ENCODE measurements around the gene SETD2.
"Not testable (repeated sequence)": the region's sequence is repeated elsewhere in the genome, so short reads cannot be mapped to it uniquely, and the experiment has no call there.

SETD2 gene

GRCh38 chr3:47151836-47152235 lies 12.1 kb downstream of the SETD2 start:
- DNase-seq, result no peak

GRCh38 chr3:47149339-47149933 lies 14.5 kb downstream of the SETD2 start:
- no peak for DNase-seq

GRCh38 chr3:47145272-47145671 lies 18.6 kb downstream of the SETD2 start:
- DNase-seq, result no peak

- DNase-seq, result no peak
Measured at GRCh38 chr3:47143068-47143467, 20.8 kb downstream of the SETD2 start.

- DNase-seq, result not testable (repeated sequence)
Measured at GRCh38 chr3:47142536-47142935, 21.4 kb downstream of the SETD2 start.

GRCh38 chr3:47140973-47141461 lies 22.9 kb downstream of the SETD2 start:
- not testable (repeated sequence) for DNase-seq

GRCh38 chr3:47140553-47140952 lies 23.4 kb downstream of the SETD2 start:
- DNase-seq, result not testable (repeated sequence)

GRCh38 chr3:47134311-47134710 lies 29.6 kb downstream of the SETD2 start:
- DNase-seq, result no peak

GRCh38 chr3:47133641-47134040 lies 30.3 kb downstream of the SETD2 start:
- DNase-seq, result no peak

GRCh38 chr3:47130557-47130956 lies 33.4 kb downstream of the SETD2 start:
- DNase-seq, result no peak

GRCh38 chr3:47128137-47128536 lies 35.8 kb downstream of the SETD2 start:
- DNase-seq, result no peak

GRCh38 chr3:47123857-47124256 lies 40.1 kb downstream of the SETD2 start:
- no peak for DNase-seq

GRCh38 chr3:47121409-47121808 lies 42.5 kb downstream of the SETD2 start:
- no peak for DNase-seq

- DNase-seq, result no peak
Measured at GRCh38 chr3:47120138-47120537, 43.8 kb downstream of the SETD2 start.

GRCh38 chr3:47119387-47119786 lies 44.5 kb downstream of the SETD2 start:
- not testable (repeated sequence) for DNase-seq

GRCh38 chr3:47117807-47118364 lies 46.0 kb downstream of the SETD2 start:
- DNase-seq, result no peak

- not testable (repeated sequence) for DNase-seq
Measured at GRCh38 chr3:47115524-47115923, 48.4 kb downstream of the SETD2 start.

- no peak for DNase-seq
Measured at GRCh38 chr3:47113669-47114365, 50.1 kb downstream of the SETD2 start.

- DNase-seq, result no peak
Measured at GRCh38 chr3:47112997-47113396, 50.9 kb downstream of the SETD2 start.

GRCh38 chr3:47109393-47109792 lies 54.5 kb downstream of the SETD2 start:
- DNase-seq, result no peak

GRCh38 chr3:47108546-47108945 lies 55.4 kb downstream of the SETD2 start:
- no peak for DNase-seq

- no peak for DNase-seq
Measured at GRCh38 chr3:47104259-47104658, 59.7 kb downstream of the SETD2 start.

GRCh38 chr3:47103619-47104018 lies 60.3 kb downstream of the SETD2 start:
- DNase-seq, result no peak

GRCh38 chr3:47102081-47102600 lies 61.8 kb downstream of the SETD2 start:
- no peak for DNase-seq
